ENCODE measurements around the gene LYSMD2. TPM values are rescaled to one million over a fixed set of nuclear protein-coding genes. Genes with fewer than 3 reads are reported as not detected.

Gene LYSMD2
- total and polyA plus RNA-seq, 11 donors, result 3.1 to 8.7 (median 5.7) TPM

- DNase-seq (peak in 1 of 5 donors; percentile 54), ATAC-seq (peak in 2 of 4 donors; percentile 46 to 62)
- H3K27ac ChIP-seq, result no peak overlapping the region
- peaks cover 0 to 23% (median 0%) of the 10 kb centered on the region in 12 donors for H3K4me1 ChIP-seq
- H3K4me3 ChIP-seq, result no peak overlapping the region
- intact Hi-C loops (cut with DNase I), result no loop called here
- H3K9me3 ChIP-seq, result no peaks in the 10 kb centered on the region
- peaks cover 0 to 38% (median 15%) of the 10 kb centered on the region in 9 donors for H3K36me3 ChIP-seq
- WGBS, 4 donors, result 50 to 66% (median 55%) methylated on average over 9 of the region's 9 CpGs
- TF ChIP-seq, protein P1, sequence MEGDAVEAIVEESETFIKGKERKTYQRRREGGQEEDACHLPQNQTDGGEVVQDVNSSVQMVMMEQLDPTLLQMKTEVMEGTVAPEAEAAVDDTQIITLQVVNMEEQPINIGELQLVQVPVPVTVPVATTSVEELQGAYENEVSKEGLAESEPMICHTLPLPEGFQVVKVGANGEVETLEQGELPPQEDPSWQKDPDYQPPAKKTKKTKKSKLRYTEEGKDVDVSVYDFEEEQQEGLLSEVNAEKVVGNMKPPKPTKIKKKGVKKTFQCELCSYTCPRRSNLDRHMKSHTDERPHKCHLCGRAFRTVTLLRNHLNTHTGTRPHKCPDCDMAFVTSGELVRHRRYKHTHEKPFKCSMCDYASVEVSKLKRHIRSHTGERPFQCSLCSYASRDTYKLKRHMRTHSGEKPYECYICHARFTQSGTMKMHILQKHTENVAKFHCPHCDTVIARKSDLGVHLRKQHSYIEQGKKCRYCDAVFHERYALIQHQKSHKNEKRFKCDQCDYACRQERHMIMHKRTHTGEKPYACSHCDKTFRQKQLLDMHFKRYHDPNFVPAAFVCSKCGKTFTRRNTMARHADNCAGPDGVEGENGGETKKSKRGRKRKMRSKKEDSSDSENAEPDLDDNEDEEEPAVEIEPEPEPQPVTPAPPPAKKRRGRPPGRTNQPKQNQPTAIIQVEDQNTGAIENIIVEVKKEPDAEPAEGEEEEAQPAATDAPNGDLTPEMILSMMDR (IDR thresholded peaks at IDR 0.05), result no peak
- no peak for TF ChIP-seq POLR2A (IDR thresholded peaks at IDR 0.05)
- H3K27me3 ChIP-seq, result no peaks in the 10 kb centered on the region
Measured at GRCh38 chr15:51768018-51768417, 30.6 kb upstream of the LYSMD2 start.

GRCh38 chr15:51766341-51766740 is 28.9 kb upstream of the LYSMD2 start:
- 94 to 98% (median 95%) methylated on average over 1 of the region's 1 CpG for WGBS, 4 donors
- peaks cover 0 to 16% (median 0%) of the 10 kb centered on the region in 12 donors for H3K4me1 ChIP-seq
- H3K36me3 ChIP-seq, result peaks cover 0 to 26% (median 8%) of the 10 kb centered on the region in 9 donors
- H3K4me3 ChIP-seq, result no peak overlapping the region
- intact Hi-C loops (cut with DNase I), result no loop called here
- no peak overlapping the region for H3K27ac ChIP-seq
- TF ChIP-seq POLR2A (IDR thresholded peaks at IDR 0.05), result no peak
- TF ChIP-seq, protein P1 (IDR thresholded peaks at IDR 0.05), result no peak
- H3K27me3 ChIP-seq, result no peaks in the 10 kb centered on the region
- no peaks in the 10 kb centered on the region for H3K9me3 ChIP-seq
- no peak for ATAC-seq
- DNase-seq, result no peak

DNA sequence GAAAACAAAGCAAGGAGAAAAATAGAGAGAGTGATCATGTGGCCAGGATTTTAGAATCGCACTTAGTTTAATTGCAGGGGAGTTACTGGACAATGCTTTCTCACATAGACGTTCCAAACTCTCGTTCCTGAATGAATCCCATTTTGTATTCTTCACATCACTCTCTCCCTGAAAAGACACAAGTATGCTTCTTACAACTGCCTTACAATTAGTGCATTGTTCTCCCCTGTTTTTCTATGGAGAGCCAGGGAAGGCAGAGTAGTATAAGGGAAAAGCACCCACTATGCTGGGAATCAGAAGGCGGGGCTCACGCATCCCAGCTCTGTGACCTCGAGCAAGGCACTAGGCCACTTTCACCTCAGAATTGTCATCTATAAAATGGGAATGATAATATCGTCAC is 28.3 kb upstream of the LYSMD2 start:
- no peak overlapping the region for H3K27ac ChIP-seq
- DNase-seq (no peak), ATAC-seq (no peak)
- H3K9me3 ChIP-seq, result no peaks in the 10 kb centered on the region
- WGBS, 4 donors, result 84 to 89% (median 85%) methylated on average over 7 of the region's 7 CpGs
- H3K4me3 ChIP-seq, result no peak overlapping the region
- intact Hi-C loops (cut with DNase I), result no loop called here
- peaks cover 0 to 25% (median 8%) of the 10 kb centered on the region in 9 donors for H3K36me3 ChIP-seq
- no peak for TF ChIP-seq POLR2A (IDR thresholded peaks at IDR 0.05)
- TF ChIP-seq, protein P1 (IDR thresholded peaks at IDR 0.05), result no peak
- peaks cover 0 to 11% (median 0%) of the 10 kb centered on the region in 12 donors for H3K4me1 ChIP-seq
- no peaks in the 10 kb centered on the region for H3K27me3 ChIP-seq

DNA sequence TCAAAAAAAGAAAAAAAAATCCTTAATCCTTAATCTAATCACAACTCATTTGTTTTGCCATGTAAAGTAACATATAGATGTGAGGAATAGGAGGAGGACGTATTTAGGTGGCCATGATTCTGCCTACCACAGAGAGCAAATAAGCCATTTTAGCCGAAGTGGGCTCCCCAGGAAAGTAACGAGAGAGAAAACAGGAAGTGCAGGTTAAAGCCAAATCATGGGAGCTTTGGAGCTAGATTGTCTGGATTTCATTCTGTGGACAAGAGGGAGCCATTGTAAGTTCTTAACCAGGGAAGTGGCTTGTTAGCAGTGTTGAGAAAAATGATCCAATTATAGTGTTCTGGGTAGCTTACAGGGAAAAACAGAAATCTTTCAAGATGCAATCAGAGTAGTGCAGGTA is 23.4 kb upstream of the LYSMD2 start:
- Histone ChIP-seq H3K27me3 (no peaks in the 10 kb centered on the region), H3K4me1 (peaks cover 0 to 36% (median 17%) of the 10 kb centered on the region in 12 donors), H3K9me3 (peaks cover 0 to 6% (median 0%) of the 10 kb centered on the region in 12 donors), H3K27ac (no peak overlapping the region), H3K36me3 (no peaks in the 10 kb centered on the region), H3K4me3 (no peak overlapping the region)
- intact Hi-C loops (cut with DNase I), result no loop called here
- WGBS, 4 donors, result 59 to 78% (median 68%) methylated on average over 3 of the region's 3 CpGs
- DNase-seq (no peak), ATAC-seq (no peak)
- TF ChIP-seq, protein P1 (IDR thresholded peaks at IDR 0.05), result no peak
- TF ChIP-seq POLR2A (IDR thresholded peaks at IDR 0.05), result no peak

Data from heart left ventricle (tissue), 16 donors.